Hepatocyte (in vitro differentiated cells): ENCODE results near the gene PDK1.

Source experiments
- EZH2 ChIP-seq: fragments of 200-600 bp; sonication (generic); IDR thresholded peaks from 2 replicates; pipeline ENCODE4 v1.6.1; 2016; ENCODE audit warnings: antibody characterized with exemption, mild to moderate bottlenecking, borderline replicate concordance
- TF ChIP-seq, protein P1 (sequence below): fragments of 200-600 bp; sonication (generic); IDR thresholded peaks from 2 replicates; pipeline ENCODE4 v1.5.1; 2016; ENCODE audit warnings: antibody characterized with exemption, mild to moderate bottlenecking; ENCODE audit not compliant: poor library complexity

DNA sequence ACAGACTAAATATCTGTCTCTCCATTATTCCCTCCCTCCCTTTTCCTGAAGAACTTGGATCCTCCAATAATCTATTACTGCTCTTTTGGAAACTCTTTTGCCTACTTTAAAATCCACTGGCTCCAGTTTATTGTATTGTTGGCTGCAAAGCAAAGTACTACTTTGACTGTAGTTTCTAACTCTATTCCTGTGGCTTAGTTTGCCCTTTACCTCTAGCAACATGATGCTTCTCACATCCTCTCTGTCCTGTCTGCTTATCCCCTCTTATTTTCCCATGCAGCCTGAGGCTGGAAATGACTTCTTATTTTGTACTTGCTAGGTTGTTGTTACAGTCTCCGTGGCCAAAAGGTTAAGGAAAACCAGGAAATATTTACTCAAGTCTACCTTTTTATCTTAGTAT, 26.8 kb downstream of the PDK1 start:
- TF ChIP-seq, protein P1, sequence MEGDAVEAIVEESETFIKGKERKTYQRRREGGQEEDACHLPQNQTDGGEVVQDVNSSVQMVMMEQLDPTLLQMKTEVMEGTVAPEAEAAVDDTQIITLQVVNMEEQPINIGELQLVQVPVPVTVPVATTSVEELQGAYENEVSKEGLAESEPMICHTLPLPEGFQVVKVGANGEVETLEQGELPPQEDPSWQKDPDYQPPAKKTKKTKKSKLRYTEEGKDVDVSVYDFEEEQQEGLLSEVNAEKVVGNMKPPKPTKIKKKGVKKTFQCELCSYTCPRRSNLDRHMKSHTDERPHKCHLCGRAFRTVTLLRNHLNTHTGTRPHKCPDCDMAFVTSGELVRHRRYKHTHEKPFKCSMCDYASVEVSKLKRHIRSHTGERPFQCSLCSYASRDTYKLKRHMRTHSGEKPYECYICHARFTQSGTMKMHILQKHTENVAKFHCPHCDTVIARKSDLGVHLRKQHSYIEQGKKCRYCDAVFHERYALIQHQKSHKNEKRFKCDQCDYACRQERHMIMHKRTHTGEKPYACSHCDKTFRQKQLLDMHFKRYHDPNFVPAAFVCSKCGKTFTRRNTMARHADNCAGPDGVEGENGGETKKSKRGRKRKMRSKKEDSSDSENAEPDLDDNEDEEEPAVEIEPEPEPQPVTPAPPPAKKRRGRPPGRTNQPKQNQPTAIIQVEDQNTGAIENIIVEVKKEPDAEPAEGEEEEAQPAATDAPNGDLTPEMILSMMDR = no peak
- TF ChIP-seq EZH2 = no peak
